ENCODE measurements around the gene ILKAP. TPM values are rescaled to one million over a fixed set of nuclear protein-coding genes. Genes with fewer than 3 reads are reported as not detected.

ILKAP gene
- polyA plus RNA-seq, 1 donor from 2014 or later: 78.5 TPM

DNA sequence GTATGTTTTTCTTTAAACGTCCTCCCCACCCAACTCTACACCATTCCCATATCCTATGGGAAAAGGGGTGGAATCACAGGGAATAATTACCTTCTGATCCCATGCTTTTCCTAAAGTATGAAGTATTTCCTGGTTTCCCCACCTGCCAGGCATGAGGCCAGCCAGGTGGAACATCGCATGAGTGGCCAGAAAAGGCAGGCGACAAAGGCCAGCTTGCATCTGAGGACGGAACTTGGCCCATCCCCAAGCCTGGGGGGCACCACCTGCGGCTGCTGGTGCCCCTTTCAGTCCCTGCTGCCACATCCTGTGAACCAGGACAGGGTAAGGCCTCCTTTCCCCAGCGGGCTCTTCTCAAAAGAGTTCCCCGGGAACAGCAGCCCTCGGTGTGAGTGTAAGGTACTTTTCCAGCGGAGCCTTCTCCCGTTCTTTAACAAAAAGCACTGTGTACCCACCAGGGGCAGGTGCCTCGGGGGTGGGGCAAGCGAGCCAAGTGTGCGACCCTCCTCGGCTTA, 45.9 kb downstream of the ILKAP start:
- Histone ChIP-seq H3K9me2 (ENCODE audit: insufficient read depth, low read length) (no peaks in the 10 kb centered on the region), H3K27me3 (ENCODE audit: insufficient read depth, low read depth, low read length) (peaks cover 28% of the 10 kb centered on the region), H3K4me2 (ENCODE audit: low read length) (no peak overlapping the region), H3F3A (ENCODE audit: insufficient read depth, low read length, poor library complexity, severe bottlenecking) (no peaks in the 10 kb centered on the region), H3K79me2 (replicated peaks; ENCODE audit: insufficient read depth, low read length) (no peaks in the 10 kb centered on the region), H3K4me3 (ENCODE audit: low read length) (no peak overlapping the region), H3K9ac (ENCODE audit: low read length) (no peak overlapping the region), H3K9me3 (ENCODE audit: low read length) (no peaks in the 10 kb centered on the region), H2AFZ (ENCODE audit: low read depth, low read length) (no peak overlapping the region), H4K20me1 (ENCODE audit: insufficient read depth) (no peaks in the 10 kb centered on the region), H3K36me3 (ENCODE audit: insufficient read depth, low read length) (no peaks in the 10 kb centered on the region), H3K27ac (ENCODE audit: low read length) (no peak overlapping the region)
- TF ChIP-seq TAF1 (IDR thresholded peaks at IDR 0.05; ENCODE audit: low read depth) (no peak), MXI1 (conservative IDR thresholded peaks at IDR 0.05; ENCODE audit: poor library complexity, severe bottlenecking) (no peak), SMC3 (conservative IDR thresholded peaks at IDR 0.05; ENCODE audit: poor library complexity) (no peak), EZH2 (IDR thresholded peaks at IDR 0.05; ENCODE audit: borderline replicate concordance, insufficient read depth, low read length, poor library complexity, severe bottlenecking) (no peak), RAD21 (conservative IDR thresholded peaks at IDR 0.05) (no peak)
- TF ChIP-seq, protein P1, sequence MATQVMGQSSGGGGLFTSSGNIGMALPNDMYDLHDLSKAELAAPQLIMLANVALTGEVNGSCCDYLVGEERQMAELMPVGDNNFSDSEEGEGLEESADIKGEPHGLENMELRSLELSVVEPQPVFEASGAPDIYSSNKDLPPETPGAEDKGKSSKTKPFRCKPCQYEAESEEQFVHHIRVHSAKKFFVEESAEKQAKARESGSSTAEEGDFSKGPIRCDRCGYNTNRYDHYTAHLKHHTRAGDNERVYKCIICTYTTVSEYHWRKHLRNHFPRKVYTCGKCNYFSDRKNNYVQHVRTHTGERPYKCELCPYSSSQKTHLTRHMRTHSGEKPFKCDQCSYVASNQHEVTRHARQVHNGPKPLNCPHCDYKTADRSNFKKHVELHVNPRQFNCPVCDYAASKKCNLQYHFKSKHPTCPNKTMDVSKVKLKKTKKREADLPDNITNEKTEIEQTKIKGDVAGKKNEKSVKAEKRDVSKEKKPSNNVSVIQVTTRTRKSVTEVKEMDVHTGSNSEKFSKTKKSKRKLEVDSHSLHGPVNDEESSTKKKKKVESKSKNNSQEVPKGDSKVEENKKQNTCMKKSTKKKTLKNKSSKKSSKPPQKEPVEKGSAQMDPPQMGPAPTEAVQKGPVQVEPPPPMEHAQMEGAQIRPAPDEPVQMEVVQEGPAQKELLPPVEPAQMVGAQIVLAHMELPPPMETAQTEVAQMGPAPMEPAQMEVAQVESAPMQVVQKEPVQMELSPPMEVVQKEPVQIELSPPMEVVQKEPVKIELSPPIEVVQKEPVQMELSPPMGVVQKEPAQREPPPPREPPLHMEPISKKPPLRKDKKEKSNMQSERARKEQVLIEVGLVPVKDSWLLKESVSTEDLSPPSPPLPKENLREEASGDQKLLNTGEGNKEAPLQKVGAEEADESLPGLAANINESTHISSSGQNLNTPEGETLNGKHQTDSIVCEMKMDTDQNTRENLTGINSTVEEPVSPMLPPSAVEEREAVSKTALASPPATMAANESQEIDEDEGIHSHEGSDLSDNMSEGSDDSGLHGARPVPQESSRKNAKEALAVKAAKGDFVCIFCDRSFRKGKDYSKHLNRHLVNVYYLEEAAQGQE (IDR thresholded peaks at IDR 0.05; ENCODE audit: borderline replicate concordance): no peak

DNA sequence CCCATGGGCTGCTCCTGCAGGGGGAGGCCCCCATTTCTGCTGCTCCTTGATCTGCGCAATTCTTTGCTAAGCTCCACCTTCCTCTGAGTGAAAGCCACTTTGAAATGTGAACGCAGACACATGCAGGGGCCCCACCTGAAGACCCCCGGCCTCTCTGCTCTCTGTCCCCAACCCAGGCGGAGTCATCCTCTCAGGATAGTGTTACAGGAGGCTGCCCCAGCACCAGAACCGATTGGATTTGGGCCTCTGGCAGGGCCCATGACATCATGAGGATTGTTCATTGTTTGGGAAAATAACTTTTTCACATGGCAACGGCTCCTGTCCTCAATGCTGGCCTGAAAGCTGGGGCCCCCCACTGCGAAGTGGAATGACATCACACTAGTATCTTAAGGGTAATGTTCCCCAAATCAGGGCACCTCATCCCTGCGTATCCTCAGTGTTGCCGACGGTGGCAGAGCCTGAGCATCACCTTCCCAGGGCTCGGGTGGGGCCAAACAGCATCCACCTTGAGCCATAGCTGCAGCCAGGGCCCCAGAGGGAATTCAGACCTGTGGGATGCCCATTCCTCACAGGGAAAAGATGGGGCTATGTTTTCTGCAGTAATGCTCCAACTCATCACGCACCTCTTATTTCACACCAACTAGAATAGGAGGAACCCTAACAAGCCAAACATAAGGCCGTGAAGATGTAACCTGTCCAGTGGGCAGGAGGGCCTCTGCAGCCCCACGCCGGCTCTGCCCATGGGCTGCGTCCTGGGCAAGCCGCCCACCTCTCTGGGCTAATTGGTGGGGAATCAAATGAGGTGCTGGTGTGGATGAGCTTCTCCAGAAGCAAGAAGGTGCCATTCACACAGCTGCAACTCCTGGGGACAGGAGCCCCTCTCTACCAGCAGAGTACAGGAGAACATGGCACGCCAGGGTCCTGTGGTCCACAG, 47.5 kb downstream of the ILKAP start:
- TF ChIP-seq POLR2AphosphoS5 (IDR thresholded peaks at IDR 0.05) (no peak), RAD21 (conservative IDR thresholded peaks at IDR 0.05) (no peak), EZH2 (IDR thresholded peaks at IDR 0.05; ENCODE audit: borderline replicate concordance, insufficient read depth, low read length, poor library complexity, severe bottlenecking) (no peak), TAF1 (IDR thresholded peaks at IDR 0.05; ENCODE audit: low read depth) (no peak), EP300 (conservative IDR thresholded peaks at IDR 0.05; ENCODE audit: poor library complexity, severe bottlenecking) (no peak), SMC3 (conservative IDR thresholded peaks at IDR 0.05; ENCODE audit: poor library complexity) (no peak), MXI1 (conservative IDR thresholded peaks at IDR 0.05; ENCODE audit: poor library complexity, severe bottlenecking) (no peak)
- TF ChIP-seq, protein P2, sequence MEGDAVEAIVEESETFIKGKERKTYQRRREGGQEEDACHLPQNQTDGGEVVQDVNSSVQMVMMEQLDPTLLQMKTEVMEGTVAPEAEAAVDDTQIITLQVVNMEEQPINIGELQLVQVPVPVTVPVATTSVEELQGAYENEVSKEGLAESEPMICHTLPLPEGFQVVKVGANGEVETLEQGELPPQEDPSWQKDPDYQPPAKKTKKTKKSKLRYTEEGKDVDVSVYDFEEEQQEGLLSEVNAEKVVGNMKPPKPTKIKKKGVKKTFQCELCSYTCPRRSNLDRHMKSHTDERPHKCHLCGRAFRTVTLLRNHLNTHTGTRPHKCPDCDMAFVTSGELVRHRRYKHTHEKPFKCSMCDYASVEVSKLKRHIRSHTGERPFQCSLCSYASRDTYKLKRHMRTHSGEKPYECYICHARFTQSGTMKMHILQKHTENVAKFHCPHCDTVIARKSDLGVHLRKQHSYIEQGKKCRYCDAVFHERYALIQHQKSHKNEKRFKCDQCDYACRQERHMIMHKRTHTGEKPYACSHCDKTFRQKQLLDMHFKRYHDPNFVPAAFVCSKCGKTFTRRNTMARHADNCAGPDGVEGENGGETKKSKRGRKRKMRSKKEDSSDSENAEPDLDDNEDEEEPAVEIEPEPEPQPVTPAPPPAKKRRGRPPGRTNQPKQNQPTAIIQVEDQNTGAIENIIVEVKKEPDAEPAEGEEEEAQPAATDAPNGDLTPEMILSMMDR (IDR thresholded peaks at IDR 0.05; ENCODE audit: poor library complexity, severe bottlenecking): no peak
- TF ChIP-seq, protein P1 (IDR thresholded peaks at IDR 0.05; ENCODE audit: borderline replicate concordance): no peak
- H2AFZ ChIP-seq (ENCODE audit: low read depth, low read length): no peak overlapping the region

More for the DNA sequence above, 47.5 kb downstream of the ILKAP start:
- Histone ChIP-seq H3K79me2 (replicated peaks; ENCODE audit: insufficient read depth, low read length) (no peaks in the 10 kb centered on the region), H3K9me3 (ENCODE audit: low read length) (no peaks in the 10 kb centered on the region), H3K36me3 (ENCODE audit: insufficient read depth, low read length) (no peaks in the 10 kb centered on the region), H3K9me2 (ENCODE audit: insufficient read depth, low read length) (no peaks in the 10 kb centered on the region), H3K27ac (ENCODE audit: low read length) (no peak overlapping the region), H3K4me3 (ENCODE audit: low read length) (no peak overlapping the region), H3F3A (ENCODE audit: insufficient read depth, low read length, poor library complexity, severe bottlenecking) (no peaks in the 10 kb centered on the region), H3K4me2 (ENCODE audit: low read length) (no peak overlapping the region), H3K27me3 (ENCODE audit: insufficient read depth, low read depth, low read length) (peaks cover 25% of the 10 kb centered on the region), H3K9ac (ENCODE audit: low read length) (no peak overlapping the region), H4K20me1 (ENCODE audit: insufficient read depth) (no peaks in the 10 kb centered on the region)
